Neural crest cell (in vitro differentiated cells): ENCODE measurements around the gene TRIM46. TPM values are rescaled to one million over a fixed set of nuclear protein-coding genes. Genes with fewer than 3 reads are reported as not detected.

Source experiments
- DNase-seq: peaks from one replicate; pipeline ENCODE4 v3.0.0; 2021; ENCODE audit warnings: low read depth, mixed read lengths, low spot score
- H3K27ac Mint-ChIP-seq: one replicate; pipeline ENCODE4 v1.8.0; 2021; ENCODE audit warnings: mild to moderate bottlenecking, mixed read lengths; ENCODE audit not compliant: unreplicated experiment
- H3K27me3 Mint-ChIP-seq: 2 replicates; pipeline ENCODE4 v1.8.0; 2021; ENCODE audit warnings: low read depth, mild to moderate bottlenecking, mixed read lengths
- H3K36me3 Mint-ChIP-seq: 2 replicates; pipeline ENCODE4 v1.8.0; 2021; ENCODE audit warnings: low read depth, mild to moderate bottlenecking, mixed read lengths
- H3K4me1 Mint-ChIP-seq: 2 replicates; pipeline ENCODE4 v1.8.0; 2021; ENCODE audit warnings: mixed read lengths
- H3K4me3 Mint-ChIP-seq: one replicate; pipeline ENCODE4 v1.8.0; 2021; ENCODE audit warnings: mild to moderate bottlenecking, mixed read lengths
- H3K9me3 Mint-ChIP-seq: 2 replicates; pipeline ENCODE4 v1.8.0; 2021; ENCODE audit warnings: mixed read lengths
- CTCF ChIP-seq: fragments of 200-600 bp; sonication (generic); conservative IDR thresholded peaks from 2 replicates; pipeline ENCODE4 v1.5.0; 2021; ENCODE audit warnings: antibody characterized with exemption, mild to moderate bottlenecking
- total RNA-seq: library from RNA; stranded (reverse); gene quantifications from 2 replicates; pipeline ENCODE4 v1.2.1, GENCODE V29; 2021

TRIM46 gene
- total RNA-seq, 1 donor from 2014 or later = 9.8 TPM

GRCh38 chr1:155174324-155175280, 953 bp downstream of the TRIM46 start:
- Mint-ChIP-seq H3K36me3 (peaks cover 6% of the 10 kb centered on the region), H3K4me3 (peak overlapping the region; percentile 100), H3K9me3 (no peaks in the 10 kb centered on the region), H3K27me3 (peaks cover 3% of the 10 kb centered on the region), H3K4me1 (peaks cover 41% of the 10 kb centered on the region), H3K27ac (peak overlapping the region; percentile 57)
- TF ChIP-seq CTCF = no peak
- DNase-seq = no peak

GRCh38 chr1:155175281-155175926, 1.8 kb downstream of the TRIM46 start:
- Mint-ChIP-seq H3K4me1 (peaks cover 41% of the 10 kb centered on the region), H3K4me3 (peak overlapping the region; percentile 100), H3K9me3 (no peaks in the 10 kb centered on the region), H3K27ac (no peak overlapping the region), H3K36me3 (peaks cover 5% of the 10 kb centered on the region), H3K27me3 (peaks cover 3% of the 10 kb centered on the region)
- DNase-seq = no peak
- TF ChIP-seq CTCF = no peak

GRCh38 chr1:155175927-155176371, 2.3 kb downstream of the TRIM46 start:
- DNase-seq = no peak
- Mint-ChIP-seq H3K9me3 (no peaks in the 10 kb centered on the region), H3K27ac (no peak overlapping the region), H3K27me3 (peaks cover 3% of the 10 kb centered on the region), H3K36me3 (peaks cover 5% of the 10 kb centered on the region), H3K4me1 (peaks cover 41% of the 10 kb centered on the region), H3K4me3 (peak overlapping the region; percentile 73)
- TF ChIP-seq CTCF = no peak

GRCh38 chr1:155176544-155177071, 3.0 kb downstream of the TRIM46 start:
- Mint-ChIP-seq H3K9me3 (no peaks in the 10 kb centered on the region), H3K27me3 (peaks cover 3% of the 10 kb centered on the region), H3K36me3 (peaks cover 5% of the 10 kb centered on the region), H3K4me3 (peak overlapping the region; percentile 73), H3K4me1 (peaks cover 41% of the 10 kb centered on the region), H3K27ac (no peak overlapping the region)
- peak; percentile 87 for DNase-seq
- peak; percentile 90 for TF ChIP-seq CTCF

GRCh38 chr1:155177192-155177917, 3.7 kb downstream of the TRIM46 start:
- H3K36me3 Mint-ChIP-seq = peaks cover 5% of the 10 kb centered on the region

More at GRCh38 chr1:155177192-155177917, 3.7 kb downstream of the TRIM46 start:
- Mint-ChIP-seq H3K9me3 (no peaks in the 10 kb centered on the region), H3K4me1 (peaks cover 34% of the 10 kb centered on the region), H3K27me3 (peaks cover 3% of the 10 kb centered on the region), H3K27ac (no peak overlapping the region), H3K4me3 (no peak overlapping the region)
- DNase-seq = no peak
- no peak for TF ChIP-seq CTCF
